Skeletal muscle satellite cell (primary cell): ENCODE measurements around the gene CYREN.

Experiments
- H3K27me3 ChIP-seq: 2 replicates; pipeline ENCODE4 v1.7.0; 2013; ENCODE audit warnings: low read length; ENCODE audit not compliant: control insufficient read depth, insufficient read depth
- H3K36me3 ChIP-seq: 2 replicates; pipeline ENCODE4 v1.7.0; 2013; ENCODE audit warnings: mild to moderate bottlenecking, control low read depth, low read length; ENCODE audit not compliant: insufficient read depth
- H3K4me1 ChIP-seq: 2 replicates; pipeline ENCODE4 v1.7.0; 2013; ENCODE audit warnings: low read length; ENCODE audit not compliant: control insufficient read depth, insufficient read depth
- H3K4me2 ChIP-seq: 2 replicates; pipeline ENCODE4 v1.7.0; 2013; ENCODE audit warnings: mild to moderate bottlenecking, low read length
- H3K4me3 ChIP-seq: 2 replicates; pipeline ENCODE4 v1.7.0; 2013; ENCODE audit warnings: low read length
- H3K9ac ChIP-seq: 2 replicates; pipeline ENCODE4 v1.7.0; 2013; ENCODE audit warnings: mild to moderate bottlenecking, low read depth, low read length, moderate library complexity
- H3K9me3 ChIP-seq: replicated peaks from 2 replicates; pipeline ENCODE4 v1.7.0; 2013; ENCODE audit warnings: mild to moderate bottlenecking, control low read depth, low read length

The CYREN gene

GRCh38 chr7:135207406-135208101 lies 37.0 kb upstream of the CYREN start:
- H3K4me3 ChIP-seq: no peak overlapping the region
- no peak overlapping the region for H3K4me2 ChIP-seq
- H3K27me3 ChIP-seq: no peaks in the 10 kb centered on the region
- peaks cover 10% of the 10 kb centered on the region for H3K4me1 ChIP-seq
- peaks cover 16% of the 10 kb centered on the region for H3K36me3 ChIP-seq
- H3K9me3 ChIP-seq: no peaks in the 10 kb centered on the region
- H3K9ac ChIP-seq: no peak overlapping the region

- Histone ChIP-seq H3K4me2 (no peak overlapping the region), H3K27me3 (no peaks in the 10 kb centered on the region), H3K9me3 (no peaks in the 10 kb centered on the region), H3K4me3 (no peak overlapping the region), H3K4me1 (peaks cover 10% of the 10 kb centered on the region), H3K9ac (no peak overlapping the region), H3K36me3 (peaks cover 17% of the 10 kb centered on the region)
Observed at GRCh38 chr7:135206941-135207391, 36.5 kb upstream of the CYREN start.

- H3K4me3 ChIP-seq: no peak overlapping the region
- H3K36me3 ChIP-seq: peaks cover 22% of the 10 kb centered on the region
Observed at GRCh38 chr7:135205850-135206249, 35.3 kb upstream of the CYREN start.

GRCh38 chr7:135204876-135205275 lies 34.4 kb upstream of the CYREN start:
- Histone ChIP-seq H3K36me3 (peaks cover 22% of the 10 kb centered on the region), H3K9me3 (no peaks in the 10 kb centered on the region), H3K4me1 (peaks cover 3% of the 10 kb centered on the region), H3K4me3 (no peak overlapping the region), H3K27me3 (no peaks in the 10 kb centered on the region), H3K4me2 (no peak overlapping the region), H3K9ac (no peak overlapping the region)

More at GRCh38 chr7:135205850-135206249, 35.3 kb upstream of the CYREN start:
- Histone ChIP-seq H3K9ac (no peak overlapping the region), H3K4me2 (no peak overlapping the region), H3K27me3 (no peaks in the 10 kb centered on the region), H3K9me3 (no peaks in the 10 kb centered on the region), H3K4me1 (peaks cover 10% of the 10 kb centered on the region)

- H3K9ac ChIP-seq: no peak overlapping the region
- no peaks in the 10 kb centered on the region for H3K9me3 ChIP-seq
- H3K27me3 ChIP-seq: no peaks in the 10 kb centered on the region
- H3K4me1 ChIP-seq: peaks cover 3% of the 10 kb centered on the region
- no peak overlapping the region for H3K4me2 ChIP-seq
- H3K36me3 ChIP-seq: peaks cover 22% of the 10 kb centered on the region
- no peak overlapping the region for H3K4me3 ChIP-seq
Observed at GRCh38 chr7:135204341-135204749, 33.8 kb upstream of the CYREN start.

GRCh38 chr7:135201350-135201749 lies 30.8 kb upstream of the CYREN start:
- Histone ChIP-seq H3K9ac (no peak overlapping the region), H3K36me3 (peaks cover 41% of the 10 kb centered on the region), H3K4me1 (peaks cover 3% of the 10 kb centered on the region)

GRCh38 chr7:135200821-135201331 lies 30.4 kb upstream of the CYREN start:
- Histone ChIP-seq H3K36me3 (peaks cover 45% of the 10 kb centered on the region), H3K27me3 (no peaks in the 10 kb centered on the region)

More at GRCh38 chr7:135201350-135201749, 30.8 kb upstream of the CYREN start:
- Histone ChIP-seq H3K4me2 (no peak overlapping the region), H3K4me3 (no peak overlapping the region), H3K27me3 (no peaks in the 10 kb centered on the region), H3K9me3 (no peaks in the 10 kb centered on the region)

GRCh38 chr7:135199439-135199838 lies 28.9 kb upstream of the CYREN start:
- no peak overlapping the region for H3K4me3 ChIP-seq
- peaks cover 42% of the 10 kb centered on the region for H3K36me3 ChIP-seq
- no peaks in the 10 kb centered on the region for H3K27me3 ChIP-seq
- H3K4me2 ChIP-seq: no peak overlapping the region
- peaks cover 2% of the 10 kb centered on the region for H3K4me1 ChIP-seq
- no peak overlapping the region for H3K9ac ChIP-seq
- no peaks in the 10 kb centered on the region for H3K9me3 ChIP-seq

More at GRCh38 chr7:135200821-135201331, 30.4 kb upstream of the CYREN start:
- Histone ChIP-seq H3K9ac (no peak overlapping the region), H3K4me3 (no peak overlapping the region), H3K4me1 (peaks cover 3% of the 10 kb centered on the region), H3K9me3 (no peaks in the 10 kb centered on the region), H3K4me2 (no peak overlapping the region)

GRCh38 chr7:135197906-135198655 lies 27.6 kb upstream of the CYREN start:
- Histone ChIP-seq H3K36me3 (peaks cover 36% of the 10 kb centered on the region), H3K4me1 (no peaks in the 10 kb centered on the region), H3K4me3 (no peak overlapping the region)

GRCh38 chr7:135197343-135197742 lies 26.8 kb upstream of the CYREN start:
- Histone ChIP-seq H3K27me3 (no peaks in the 10 kb centered on the region), H3K4me3 (no peak overlapping the region), H3K36me3 (peaks cover 41% of the 10 kb centered on the region), H3K9me3 (no peaks in the 10 kb centered on the region), H3K4me2 (no peak overlapping the region), H3K9ac (no peak overlapping the region), H3K4me1 (no peaks in the 10 kb centered on the region)

More at GRCh38 chr7:135197906-135198655, 27.6 kb upstream of the CYREN start:
- H3K27me3 ChIP-seq: no peaks in the 10 kb centered on the region
- no peak overlapping the region for H3K4me2 ChIP-seq
- H3K9me3 ChIP-seq: no peaks in the 10 kb centered on the region
- no peak overlapping the region for H3K9ac ChIP-seq

GRCh38 chr7:135195968-135196629 lies 25.6 kb upstream of the CYREN start:
- Histone ChIP-seq H3K9me3 (no peaks in the 10 kb centered on the region), H3K9ac (no peak overlapping the region), H3K4me3 (no peak overlapping the region), H3K4me1 (no peaks in the 10 kb centered on the region), H3K4me2 (no peak overlapping the region), H3K36me3 (peaks cover 36% of the 10 kb centered on the region), H3K27me3 (no peaks in the 10 kb centered on the region)
